Esophagus muscularis mucosa (tissue), 2 donors: ENCODE results near the gene TRAPPC14.

Experiments
- POLR2A ChIP-seq: fragments of 450-650 bp; IDR thresholded peaks from one replicate; pipeline ENCODE4 v1.6.1; 2017; ENCODE audit warnings: antibody characterized with exemption, moderate library complexity, mild to moderate bottlenecking, low read depth
- POLR2AphosphoS5 ChIP-seq, 2 donors: sonication (generic); formaldehyde crosslinking; IDR thresholded peaks; one replicate each; pipeline ENCODE4 v1.6.1; 2017; ENCODE audit warnings: antibody characterized with exemption in 2 of 2

DNA sequence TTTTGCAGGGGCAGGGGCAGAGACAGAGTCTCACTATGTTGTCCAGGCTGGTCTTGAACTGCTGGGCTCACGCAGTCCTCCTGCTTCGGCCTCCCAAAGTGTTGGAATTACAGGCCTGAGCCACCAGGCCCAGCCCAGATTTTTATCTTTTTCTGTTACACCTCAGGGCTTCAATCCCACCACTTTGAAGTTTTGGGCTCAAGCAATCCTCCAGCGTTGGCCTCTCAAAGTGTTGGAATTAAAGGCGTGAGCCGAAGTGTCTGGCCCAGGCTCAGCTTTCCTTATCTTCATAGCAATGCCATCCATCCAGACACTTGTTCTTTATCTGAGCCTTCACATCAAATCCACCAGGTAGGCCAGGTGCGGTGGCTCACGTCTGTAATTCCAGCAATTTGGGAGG, 43.5 kb downstream of the TRAPPC14 start:
- TF ChIP-seq POLR2A, result no peak
- no peak for TF ChIP-seq POLR2AphosphoS5 (IDR thresholded peaks at IDR 0.05)
